Kidney glomerular epithelial cell (primary cell): Measurements from ENCODE around the gene PRMT3.
"Not testable (repeated sequence)": the region's sequence is repeated elsewhere in the genome, so short reads cannot be mapped to it uniquely, and the experiment has no call there.

Experiments used
- DNase-seq: peaks from one replicate; lab custom pipeline; 2025; lab: John Stamatoyannopoulos, UW

The PRMT3 gene

GRCh38 chr11:20457934-20458680 lies 70.6 kb downstream of the PRMT3 start:
- no peak for DNase-seq

DNA sequence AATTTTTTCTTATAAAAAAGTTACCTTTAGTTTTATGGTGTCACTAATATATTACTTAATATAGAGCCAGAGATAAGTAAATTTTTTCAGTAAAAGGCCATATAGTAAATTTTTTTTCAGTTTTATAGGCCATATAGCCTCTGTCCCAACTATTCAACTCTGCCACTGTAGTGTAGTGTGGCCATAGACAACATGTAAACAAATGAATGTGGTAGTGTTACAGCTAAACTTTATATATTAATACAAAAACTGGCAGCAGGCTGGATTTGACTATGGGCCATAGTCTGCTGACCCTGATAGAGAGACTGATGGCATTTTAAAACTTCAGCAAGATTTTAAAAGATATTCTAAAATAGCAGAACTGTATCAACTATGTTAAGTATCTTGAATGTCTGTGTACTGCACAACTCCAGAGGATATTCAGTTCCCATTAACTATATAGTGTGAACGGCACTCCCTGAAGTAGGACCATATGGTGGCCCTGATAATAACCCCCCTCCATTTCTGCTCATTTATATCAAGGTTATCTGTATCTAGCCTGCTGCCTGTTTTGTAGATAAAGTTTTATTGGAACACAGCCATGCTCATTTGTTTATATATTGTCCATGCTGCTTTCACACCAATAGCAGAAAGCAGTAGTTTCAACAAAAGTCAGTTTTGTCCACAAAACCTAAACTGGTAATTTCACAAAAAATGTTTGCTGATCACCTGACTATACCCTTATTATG lies 71.6 kb downstream of the PRMT3 start:
- no peak for DNase-seq

DNA sequence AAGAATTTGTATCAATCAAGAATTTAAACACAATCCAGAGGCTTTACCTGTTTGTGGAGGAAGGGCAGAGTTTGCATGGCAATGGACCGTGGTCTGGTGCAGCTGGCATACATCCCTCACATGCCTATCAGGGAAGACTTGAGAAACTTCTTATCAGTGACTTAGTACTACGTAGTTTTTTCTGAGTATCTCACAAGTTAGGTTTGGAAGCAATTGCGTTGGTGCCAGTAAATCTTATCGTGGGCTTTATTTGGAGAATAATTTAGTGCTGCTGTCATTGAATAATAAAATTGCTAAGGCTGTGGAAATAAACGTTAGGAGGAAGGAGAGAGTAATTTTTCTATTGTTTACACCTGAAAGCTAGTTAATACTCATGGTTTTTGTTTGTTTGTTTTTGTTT lies 72.3 kb downstream of the PRMT3 start:
- DNase-seq = no peak

DNA sequence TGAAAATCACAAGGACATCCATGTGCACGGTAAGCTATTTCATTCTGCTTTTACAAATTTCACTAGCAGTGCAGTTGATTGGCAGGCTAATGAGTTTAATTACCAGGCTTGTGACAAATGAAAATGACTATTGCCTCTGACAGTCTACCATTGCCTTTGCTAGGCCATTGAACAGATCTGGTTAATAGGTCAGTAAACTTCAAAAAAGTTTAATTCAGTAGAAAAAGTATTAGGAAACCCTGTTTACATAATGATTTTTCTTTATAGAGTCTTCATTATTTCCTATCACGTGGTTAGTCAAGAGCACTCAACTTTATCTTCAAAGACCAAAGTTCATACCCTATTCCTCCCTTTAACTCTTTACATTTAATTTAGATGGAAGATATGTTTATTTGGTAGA lies 77.0 kb downstream of the PRMT3 start:
- DNase-seq = no peak

DNA sequence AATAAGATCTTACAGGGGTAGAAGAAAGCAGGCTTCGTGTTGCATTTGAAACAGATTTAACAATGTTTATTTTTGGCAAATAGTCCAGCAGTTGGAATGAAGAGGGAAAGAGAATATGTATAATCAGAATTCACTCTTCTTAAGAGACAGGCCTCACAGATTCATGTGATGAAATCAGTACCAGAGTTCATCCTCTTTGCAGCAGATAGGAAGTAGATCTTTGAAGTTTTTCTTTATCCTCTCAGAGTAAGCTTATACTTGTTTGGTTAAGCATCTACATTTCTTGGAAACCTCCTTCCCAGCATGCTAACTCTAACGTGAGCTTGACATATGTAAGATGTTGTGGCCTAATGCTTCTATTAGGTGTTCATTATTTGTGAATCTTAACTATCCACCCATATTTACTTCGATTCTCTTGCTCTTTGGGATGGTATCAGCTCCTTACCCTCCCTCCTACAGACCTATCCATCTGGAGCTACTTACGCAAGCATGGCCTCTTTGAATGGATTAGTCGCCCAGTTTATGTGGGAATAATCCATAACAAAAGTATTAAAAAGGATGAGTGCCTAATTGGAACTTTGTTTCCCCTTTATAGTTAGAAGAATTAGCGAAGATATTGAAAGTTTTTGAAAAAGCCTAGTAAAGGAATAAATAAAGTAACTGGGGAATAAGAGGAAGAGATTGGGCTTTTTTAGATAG lies 80.1 kb downstream of the PRMT3 start:
- DNase-seq = no peak

GRCh38 chr11:20470348-20470747 lies 82.8 kb downstream of the PRMT3 start:
- no peak for DNase-seq

- not testable (repeated sequence) for DNase-seq
Observed at GRCh38 chr11:20471929-20472328, 84.4 kb downstream of the PRMT3 start.

GRCh38 chr11:20474176-20474881 lies 86.8 kb downstream of the PRMT3 start:
- DNase-seq = no peak

DNA sequence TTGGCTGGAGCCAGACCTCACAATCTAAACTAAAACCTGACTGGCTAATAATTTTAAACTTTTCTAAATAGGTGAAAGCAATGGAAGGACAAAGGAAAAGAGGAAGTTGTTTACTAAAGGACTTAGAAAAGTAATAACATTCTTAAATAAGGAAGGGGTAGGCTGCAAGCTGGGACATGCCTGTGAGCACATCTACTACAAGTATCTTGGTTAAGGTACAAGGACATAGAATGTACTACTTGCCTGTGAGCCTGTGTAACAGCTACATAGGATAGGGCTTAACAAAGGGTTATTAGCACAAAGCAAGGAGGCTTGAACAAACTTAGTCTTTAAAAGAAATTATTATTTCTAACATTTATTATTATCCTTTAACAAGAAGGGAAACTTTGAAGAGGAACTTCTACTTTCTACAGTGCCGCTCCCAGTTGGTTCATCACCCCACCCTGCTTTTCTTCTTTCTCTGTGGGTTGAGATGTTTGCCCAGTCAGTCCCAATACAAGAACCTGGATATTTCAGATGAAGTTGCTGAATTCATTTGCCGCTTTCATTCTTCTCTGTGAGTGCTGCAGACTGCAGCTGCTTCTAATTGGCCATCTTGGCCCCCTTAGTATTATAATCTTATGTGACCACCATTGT lies 87.5 kb downstream of the PRMT3 start:
- no peak for DNase-seq

DNA sequence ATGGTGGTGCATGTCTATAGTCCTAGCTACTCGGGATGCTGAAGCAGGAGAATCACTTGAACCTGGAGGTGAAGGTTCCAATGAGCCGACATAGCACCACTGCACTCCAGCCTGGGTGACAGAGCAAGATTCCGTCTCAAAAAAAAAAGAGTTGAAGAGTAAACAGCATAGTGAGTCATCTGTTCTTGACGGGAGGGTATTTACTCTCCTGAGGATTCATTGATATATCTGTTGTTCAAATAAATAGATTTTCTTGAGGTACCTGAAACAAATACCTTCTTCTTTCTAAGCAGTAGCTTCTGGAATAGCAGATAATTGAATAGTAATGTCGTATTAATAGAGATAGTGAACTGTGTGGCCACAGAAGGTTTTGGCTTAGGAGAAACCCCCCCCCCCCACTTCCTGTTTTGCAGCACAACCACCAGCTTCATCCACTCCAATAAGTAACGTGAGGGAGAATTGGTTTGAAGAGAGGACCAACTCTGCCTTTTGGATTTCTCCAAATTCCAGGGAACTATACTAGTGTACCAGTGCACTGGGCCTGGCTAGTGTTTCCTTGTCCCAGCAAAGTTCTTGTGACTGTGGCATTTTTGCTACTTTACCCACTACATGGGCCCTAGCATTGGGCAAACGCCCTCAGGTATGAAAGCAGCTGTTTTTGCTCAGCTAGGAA lies 90.0 kb downstream of the PRMT3 start:
- no peak for DNase-seq

DNA sequence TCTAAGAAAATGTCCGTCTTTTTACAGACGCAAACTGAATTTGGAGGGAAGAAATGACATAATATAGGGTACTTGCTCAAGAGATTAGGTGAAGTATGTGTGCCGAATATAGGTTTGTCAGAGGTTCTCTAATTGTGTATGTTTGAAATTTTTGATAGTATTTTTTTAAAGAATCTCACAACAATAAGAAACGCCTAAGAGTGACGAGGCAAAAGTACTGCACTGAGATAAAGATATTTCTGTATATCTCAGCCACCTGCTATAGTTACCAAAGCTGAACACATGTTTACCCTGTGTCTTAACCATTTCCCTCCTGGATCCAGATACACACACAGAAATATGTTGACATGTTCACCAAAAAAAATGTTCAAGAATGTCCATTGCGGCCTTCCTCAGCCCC lies 92.0 kb downstream of the PRMT3 start:
- DNase-seq = no peak

- DNase-seq = no peak
Observed at GRCh38 chr11:20483931-20484330, 96.4 kb downstream of the PRMT3 start.

GRCh38 chr11:20484416-20484815 lies 96.9 kb downstream of the PRMT3 start:
- not testable (repeated sequence) for DNase-seq

DNA sequence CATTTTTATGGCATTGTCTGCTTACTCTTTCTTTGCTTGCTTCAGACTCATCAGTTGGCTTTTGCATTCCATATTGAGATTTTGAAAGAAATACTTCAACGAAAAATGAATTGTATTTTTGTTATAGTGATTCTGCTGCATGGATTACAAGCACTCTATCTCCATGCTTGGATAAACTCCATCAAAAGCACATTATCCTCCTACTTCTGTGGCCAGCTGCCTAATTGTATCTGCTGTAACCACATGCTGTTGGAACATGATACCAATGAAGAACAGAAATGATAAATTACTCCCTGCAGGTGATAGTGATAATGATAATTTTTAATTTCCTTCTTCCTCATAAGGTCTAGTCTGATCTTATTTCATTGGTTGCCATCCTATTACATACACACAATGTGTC lies 100.8 kb downstream of the PRMT3 start:
- DNase-seq = peak; percentile 21

GRCh38 chr11:20489948-20490347 lies 102.4 kb downstream of the PRMT3 start:
- no peak for DNase-seq

DNA sequence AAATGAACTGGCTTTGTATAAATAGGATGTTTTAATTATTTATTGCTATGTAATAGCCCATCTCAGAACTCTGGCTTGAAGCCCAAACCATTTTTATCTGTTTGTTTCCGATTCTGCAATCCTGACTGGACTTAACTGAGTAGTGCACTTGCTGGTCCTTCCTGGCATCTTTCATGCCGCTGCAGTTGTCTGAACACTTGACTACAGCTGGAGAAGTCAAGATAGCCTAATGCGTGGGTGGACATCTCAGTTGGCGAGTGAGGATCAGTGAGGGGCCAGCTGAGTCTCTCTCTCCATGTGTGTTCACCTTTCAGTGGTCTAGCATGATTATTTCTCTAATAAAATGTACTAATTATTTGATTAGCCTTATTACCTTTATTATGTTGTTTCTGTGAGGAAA lies 105.8 kb downstream of the PRMT3 start:
- DNase-seq = no peak

GRCh38 chr11:20497124-20497792 lies 109.7 kb downstream of the PRMT3 start:
- DNase-seq = no peak

DNA sequence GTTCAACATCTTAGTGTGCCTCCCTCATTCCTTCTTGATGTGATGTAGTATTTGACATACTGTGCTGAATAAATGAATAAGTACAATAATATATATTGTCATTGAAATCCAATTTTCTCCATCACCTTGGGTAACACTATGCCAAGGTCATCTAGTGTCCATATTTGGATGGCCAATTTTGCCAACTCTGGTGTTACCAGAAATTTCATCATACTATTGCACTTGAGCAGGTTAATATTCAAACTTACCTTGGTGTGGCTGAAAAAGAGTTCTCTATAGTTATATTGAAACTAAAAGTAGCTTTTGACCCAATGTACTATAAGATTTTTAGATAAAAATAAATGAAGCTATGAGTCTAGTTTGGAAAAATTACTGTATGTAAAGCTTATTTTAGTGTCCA lies 113.7 kb downstream of the PRMT3 start:
- DNase-seq = no peak

DNA sequence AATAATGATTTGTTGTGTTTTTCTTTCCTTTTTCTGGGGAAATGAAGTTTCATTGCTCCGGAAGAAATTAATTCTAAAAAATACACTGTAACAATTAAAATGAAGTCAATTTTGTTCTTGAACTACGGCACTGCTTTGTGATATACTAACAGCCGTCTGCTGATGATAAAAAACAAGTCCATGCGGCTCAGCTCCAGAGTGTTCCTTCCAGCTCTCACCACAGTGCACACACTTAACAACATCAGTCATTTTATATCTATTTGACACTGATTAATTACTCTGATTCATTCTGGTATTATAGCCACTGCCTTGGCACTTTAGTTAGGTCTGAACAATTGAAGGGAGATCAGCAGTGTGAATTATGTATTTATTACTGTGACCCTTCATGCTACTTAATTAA lies 114.5 kb downstream of the PRMT3 start:
- no peak for DNase-seq

GRCh38 chr11:20511982-20512381 lies 124.5 kb downstream of the PRMT3 start:
- no peak for DNase-seq

DNA sequence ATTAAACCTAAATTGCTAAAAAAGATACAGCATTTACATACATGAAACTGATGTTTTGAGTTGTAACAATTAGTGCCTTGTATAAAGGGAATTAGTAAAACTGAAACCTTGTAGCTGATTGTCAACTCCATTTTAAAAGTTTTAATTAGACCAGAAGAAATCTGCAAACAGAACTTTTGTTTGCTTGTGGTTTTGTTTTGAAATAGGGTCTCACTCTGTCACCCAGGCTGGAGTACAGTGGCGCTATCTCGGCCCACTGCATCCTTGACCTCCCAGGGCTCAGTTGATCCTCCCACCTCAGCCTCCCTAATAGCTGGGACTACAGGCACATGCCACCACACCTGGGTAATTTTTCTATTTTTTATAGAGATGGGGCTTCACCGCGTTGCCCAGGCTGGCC lies 125.4 kb downstream of the PRMT3 start:
- no peak for DNase-seq
